ENCODE data around the gene TXNRD2. TPM values are rescaled to one million over a fixed set of nuclear protein-coding genes. Genes with fewer than 3 reads are reported as not detected.

The TXNRD2 gene
- total RNA-seq, 1 experiment from 2014 or later = 19.7 TPM

DNA sequence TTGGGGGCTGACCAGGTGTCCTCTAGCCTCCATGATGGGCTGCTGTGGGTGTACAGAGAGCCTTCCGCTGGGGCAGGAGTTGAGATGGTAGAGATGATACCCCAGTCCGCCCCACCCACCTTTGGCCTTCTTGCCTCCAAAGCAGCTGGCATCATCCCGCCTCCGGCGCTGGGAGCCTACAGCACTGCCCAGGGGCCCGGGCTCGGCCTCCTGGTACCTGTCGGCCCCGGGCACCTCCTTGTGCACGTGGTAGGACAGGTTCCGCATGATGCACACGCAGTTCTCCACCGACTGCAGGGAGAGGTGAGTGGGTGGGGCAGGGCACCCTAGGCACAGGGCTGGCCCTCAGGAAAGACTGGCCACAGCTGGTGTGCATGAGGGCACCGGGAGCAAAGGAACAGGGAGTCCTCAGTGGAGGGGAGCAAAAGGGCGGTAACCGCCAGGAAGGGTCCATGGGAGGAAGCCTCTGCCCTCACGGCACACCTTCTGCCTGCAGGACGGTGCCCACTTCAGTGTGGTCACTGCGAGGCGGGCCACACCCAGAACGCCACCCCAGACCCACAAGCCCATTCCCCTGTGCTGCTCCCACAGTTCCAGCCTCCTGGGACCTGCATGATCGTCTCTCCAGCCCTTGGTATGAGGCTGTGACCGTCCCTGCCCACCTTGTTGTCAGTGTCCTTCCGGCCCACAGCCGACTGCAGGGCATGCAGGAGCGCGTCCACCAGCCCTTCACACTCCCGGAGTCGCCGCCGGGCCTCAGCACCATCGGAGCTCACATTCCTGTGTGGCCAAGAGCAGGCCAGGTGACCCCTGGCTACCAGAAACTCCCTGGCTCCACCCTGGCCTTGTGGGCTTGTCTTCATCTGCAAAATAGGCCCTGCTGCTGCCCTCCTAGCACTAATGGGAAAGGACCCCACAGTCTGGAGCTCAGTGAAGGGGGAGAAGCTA, 36.0 kb upstream of the TXNRD2 start:
- no TSS peak for BruUV-seq (replicated peaks)
- Histone ChIP-seq H3K4me2 (ENCODE audit: low read length) (no peak overlapping the region), H3K9me3 (ENCODE audit: control insufficient read depth in 1 of 2, insufficient read depth in 1 of 2, low read depth in 1 of 2, low read length in 2 of 2) (no peaks in the 10 kb centered on the region), H3K4me3 (replicated peaks in 1 of 2; ENCODE audit: low read depth in 1 of 2, low read length in 2 of 2) (no peak overlapping the region), H4K20me1 (ENCODE audit: insufficient read depth) (no peaks in the 10 kb centered on the region), H2AFZ (ENCODE audit: low read depth, low read length, poor library complexity, severe bottlenecking) (no peak overlapping the region), H3K27me3 (ENCODE audit: insufficient read depth, low read length) (no peaks in the 10 kb centered on the region), H3K9me2 (ENCODE audit: insufficient read depth) (no peaks in the 10 kb centered on the region), H3K36me3 (ENCODE audit: control insufficient read depth in 1 of 2, insufficient read depth in 2 of 2, low read length in 2 of 2) (peaks cover 5 to 10% of the 10 kb centered on the region in 2 experiments; a peak in 2 of 4 replicates), H3K4me1 (ENCODE audit: control insufficient read depth in 1 of 2, insufficient read depth in 2 of 2, low read length in 2 of 2) (peaks cover 14 to 28% of the 10 kb centered on the region in 2 experiments), H3K27ac (ENCODE audit: low read depth, low read length) (no peak overlapping the region), H3K79me2 (ENCODE audit: insufficient read depth, low read length) (no peaks in the 10 kb centered on the region; the same call in 1 of the 2 replicates), H3K9ac (ENCODE audit: low read length) (no peak overlapping the region)
- no peak for ATAC-seq
- RAD21 ChIA-PET (ENCODE audit: low non-redundant PET in 1 of 2, low total read pairs in 2 of 2, uncharacterized antibody in 2 of 2, unreplicated experiment in 2 of 2) = no interaction called here
- CTCF ChIA-PET = no interaction called here
- no peak for DNase-seq (ENCODE audit: low read depth, low spot score)
- TF ChIP-seq POLR2AphosphoS5 (IDR thresholded peaks at IDR 0.05; ENCODE audit: low read depth, low read length) (no peak), EZH2 (IDR thresholded peaks at IDR 0.05) (no peak), RAD21 (IDR thresholded peaks at IDR 0.05; ENCODE audit: low read depth) (no peak), CBX3 (IDR thresholded peaks at IDR 0.05; ENCODE audit: low read depth) (no peak), ELF1 (IDR thresholded peaks at IDR 0.05; ENCODE audit: borderline replicate concordance, low read depth) (no peak), SP1 (IDR thresholded peaks at IDR 0.05; ENCODE audit: low read depth) (no peak), ZNF274 (IDR thresholded peaks at IDR 0.05; ENCODE audit: low read depth, low read length) (no peak), CEBPB (IDR thresholded peaks at IDR 0.05; ENCODE audit: low read depth) (no peak), FOSL1 (IDR thresholded peaks at IDR 0.05; ENCODE audit: low read depth) (no peak)
- TF ChIP-seq, protein P1, sequence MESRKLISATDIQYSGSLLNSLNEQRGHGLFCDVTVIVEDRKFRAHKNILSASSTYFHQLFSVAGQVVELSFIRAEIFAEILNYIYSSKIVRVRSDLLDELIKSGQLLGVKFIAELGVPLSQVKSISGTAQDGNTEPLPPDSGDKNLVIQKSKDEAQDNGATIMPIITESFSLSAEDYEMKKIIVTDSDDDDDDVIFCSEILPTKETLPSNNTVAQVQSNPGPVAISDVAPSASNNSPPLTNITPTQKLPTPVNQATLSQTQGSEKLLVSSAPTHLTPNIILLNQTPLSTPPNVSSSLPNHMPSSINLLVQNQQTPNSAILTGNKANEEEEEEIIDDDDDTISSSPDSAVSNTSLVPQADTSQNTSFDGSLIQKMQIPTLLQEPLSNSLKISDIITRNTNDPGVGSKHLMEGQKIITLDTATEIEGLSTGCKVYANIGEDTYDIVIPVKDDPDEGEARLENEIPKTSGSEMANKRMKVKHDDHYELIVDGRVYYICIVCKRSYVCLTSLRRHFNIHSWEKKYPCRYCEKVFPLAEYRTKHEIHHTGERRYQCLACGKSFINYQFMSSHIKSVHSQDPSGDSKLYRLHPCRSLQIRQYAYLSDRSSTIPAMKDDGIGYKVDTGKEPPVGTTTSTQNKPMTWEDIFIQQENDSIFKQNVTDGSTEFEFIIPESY (IDR thresholded peaks at IDR 0.05; ENCODE audit: extremely low read depth, insufficient replicate concordance, low read length) = no peak
- TF ChIP-seq, protein P2, sequence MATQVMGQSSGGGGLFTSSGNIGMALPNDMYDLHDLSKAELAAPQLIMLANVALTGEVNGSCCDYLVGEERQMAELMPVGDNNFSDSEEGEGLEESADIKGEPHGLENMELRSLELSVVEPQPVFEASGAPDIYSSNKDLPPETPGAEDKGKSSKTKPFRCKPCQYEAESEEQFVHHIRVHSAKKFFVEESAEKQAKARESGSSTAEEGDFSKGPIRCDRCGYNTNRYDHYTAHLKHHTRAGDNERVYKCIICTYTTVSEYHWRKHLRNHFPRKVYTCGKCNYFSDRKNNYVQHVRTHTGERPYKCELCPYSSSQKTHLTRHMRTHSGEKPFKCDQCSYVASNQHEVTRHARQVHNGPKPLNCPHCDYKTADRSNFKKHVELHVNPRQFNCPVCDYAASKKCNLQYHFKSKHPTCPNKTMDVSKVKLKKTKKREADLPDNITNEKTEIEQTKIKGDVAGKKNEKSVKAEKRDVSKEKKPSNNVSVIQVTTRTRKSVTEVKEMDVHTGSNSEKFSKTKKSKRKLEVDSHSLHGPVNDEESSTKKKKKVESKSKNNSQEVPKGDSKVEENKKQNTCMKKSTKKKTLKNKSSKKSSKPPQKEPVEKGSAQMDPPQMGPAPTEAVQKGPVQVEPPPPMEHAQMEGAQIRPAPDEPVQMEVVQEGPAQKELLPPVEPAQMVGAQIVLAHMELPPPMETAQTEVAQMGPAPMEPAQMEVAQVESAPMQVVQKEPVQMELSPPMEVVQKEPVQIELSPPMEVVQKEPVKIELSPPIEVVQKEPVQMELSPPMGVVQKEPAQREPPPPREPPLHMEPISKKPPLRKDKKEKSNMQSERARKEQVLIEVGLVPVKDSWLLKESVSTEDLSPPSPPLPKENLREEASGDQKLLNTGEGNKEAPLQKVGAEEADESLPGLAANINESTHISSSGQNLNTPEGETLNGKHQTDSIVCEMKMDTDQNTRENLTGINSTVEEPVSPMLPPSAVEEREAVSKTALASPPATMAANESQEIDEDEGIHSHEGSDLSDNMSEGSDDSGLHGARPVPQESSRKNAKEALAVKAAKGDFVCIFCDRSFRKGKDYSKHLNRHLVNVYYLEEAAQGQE (IDR thresholded peaks at IDR 0.05; ENCODE audit: low read depth) = no peak
- TF ChIP-seq, protein P3, sequence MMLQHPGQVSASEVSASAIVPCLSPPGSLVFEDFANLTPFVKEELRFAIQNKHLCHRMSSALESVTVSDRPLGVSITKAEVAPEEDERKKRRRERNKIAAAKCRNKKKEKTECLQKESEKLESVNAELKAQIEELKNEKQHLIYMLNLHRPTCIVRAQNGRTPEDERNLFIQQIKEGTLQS (IDR thresholded peaks at IDR 0.05) = no peak
- TF ChIP-seq, protein P4, sequence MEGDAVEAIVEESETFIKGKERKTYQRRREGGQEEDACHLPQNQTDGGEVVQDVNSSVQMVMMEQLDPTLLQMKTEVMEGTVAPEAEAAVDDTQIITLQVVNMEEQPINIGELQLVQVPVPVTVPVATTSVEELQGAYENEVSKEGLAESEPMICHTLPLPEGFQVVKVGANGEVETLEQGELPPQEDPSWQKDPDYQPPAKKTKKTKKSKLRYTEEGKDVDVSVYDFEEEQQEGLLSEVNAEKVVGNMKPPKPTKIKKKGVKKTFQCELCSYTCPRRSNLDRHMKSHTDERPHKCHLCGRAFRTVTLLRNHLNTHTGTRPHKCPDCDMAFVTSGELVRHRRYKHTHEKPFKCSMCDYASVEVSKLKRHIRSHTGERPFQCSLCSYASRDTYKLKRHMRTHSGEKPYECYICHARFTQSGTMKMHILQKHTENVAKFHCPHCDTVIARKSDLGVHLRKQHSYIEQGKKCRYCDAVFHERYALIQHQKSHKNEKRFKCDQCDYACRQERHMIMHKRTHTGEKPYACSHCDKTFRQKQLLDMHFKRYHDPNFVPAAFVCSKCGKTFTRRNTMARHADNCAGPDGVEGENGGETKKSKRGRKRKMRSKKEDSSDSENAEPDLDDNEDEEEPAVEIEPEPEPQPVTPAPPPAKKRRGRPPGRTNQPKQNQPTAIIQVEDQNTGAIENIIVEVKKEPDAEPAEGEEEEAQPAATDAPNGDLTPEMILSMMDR (IDR thresholded peaks at IDR 0.05 in 2 of 3, conservative IDR thresholded peaks at IDR 0.05 in 1 of 3; ENCODE audit: borderline replicate concordance in 1 of 3, insufficient read depth in 1 of 3, low read depth in 2 of 3, low read length in 2 of 3) = no peak
- intact Hi-C loops (cut with micrococcal nuclease) = no loop called here
- POLR2A ChIA-PET = no interaction called here

Measured in HCT116 (cell line).